ENCODE measurements around the gene DNAH14. TPM values are rescaled to one million over a fixed set of nuclear protein-coding genes. Genes with fewer than 3 reads are reported as not detected.
"Not testable (repeated sequence)": the region's sequence is repeated elsewhere in the genome, so short reads cannot be mapped to it uniquely, and the experiment has no call there.

The DNAH14 gene
- polyA plus RNA-seq, 2 of the 4 experiments (the other 2 are of a cell fraction), result 15.9 to 35.8 TPM

- DNase-seq (ENCODE audit: low read depth in 1 of 2, low spot score in 1 of 2), result no peak
- Histone ChIP-seq H3K27ac (no peak overlapping the region), H3K4me3 (no peak overlapping the region), H3K9me3 (peaks cover 45% of the 10 kb centered on the region), H3K4me2 (no peak overlapping the region), H3K4me1 (no peaks in the 10 kb centered on the region)
- ATAC-seq, result no peak
- WGBS (ENCODE audit: missing lambda C conversion rate), result 89% methylated on average over 4 of the region's 4 CpGs
- FAIRE-seq, result no peak
- TF ChIP-seq RCOR1 (IDR thresholded peaks at IDR 0.05; ENCODE audit: low read depth, low read length) (no peak), ESRRA (IDR thresholded peaks at IDR 0.05; ENCODE audit: borderline replicate concordance, low read length) (no peak), CEBPB (IDR thresholded peaks at IDR 0.05) (no peak), HEYL (CRISPR knock-in tag; IDR thresholded peaks at IDR 0.05) (no peak), KDM5A (IDR thresholded peaks at IDR 0.05) (no peak), POLR2AphosphoS2 (conservative IDR thresholded peaks at IDR 0.05; ENCODE audit: low read length) (no peak), NFE2L2 (conservative IDR thresholded peaks at IDR 0.05; ENCODE audit: low read length) (no peak), FOSB (CRISPR knock-in tag; IDR thresholded peaks at IDR 0.05) (no peak), CTCF (IDR thresholded peaks at IDR 0.05) (no peak), MAFK (IDR thresholded peaks at IDR 0.05; ENCODE audit: partially characterized antibody) (no peak), SMC3 (IDR thresholded peaks at IDR 0.05) (no peak), BHLHE40 (IDR thresholded peaks at IDR 0.05; ENCODE audit: low read depth, low read length) (no peak), RARB (CRISPR knock-in tag; IDR thresholded peaks at IDR 0.05) (no peak), PHF8 (IDR thresholded peaks at IDR 0.05; ENCODE audit: borderline replicate concordance, low read depth) (no peak), USF2 (IDR thresholded peaks at IDR 0.05) (no peak), JUNB (IDR thresholded peaks at IDR 0.05) (no peak), ZNF302 (CRISPR knock-in tag; IDR thresholded peaks at IDR 0.05) (no peak)
- TF ChIP-seq, protein P1, sequence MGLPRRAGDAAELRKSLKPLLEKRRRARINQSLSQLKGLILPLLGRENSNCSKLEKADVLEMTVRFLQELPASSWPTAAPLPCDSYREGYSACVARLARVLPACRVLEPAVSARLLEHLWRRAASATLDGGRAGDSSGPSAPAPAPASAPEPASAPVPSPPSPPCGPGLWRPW (IDR thresholded peaks at IDR 0.05), result no peak
- ChIA-PET CTCF (interaction anchor here (0.7 kb wide), 1 partner anchor 16 kb away, joined by 3 read pairs; no protein-coding TSS in a partner anchor), POLR2A (no interaction called here)
These were observed 9.2 kb downstream of the DNAH14 start for GRCh38 chr1:224938652-224939051.

GRCh38 chr1:224939844-224940425, 10.5 kb downstream of the DNAH14 start:
- FAIRE-seq (no peak), DNase-seq (ENCODE audit: low read depth in 1 of 2, low spot score in 1 of 2) (no peak), ATAC-seq (no peak)
- no peak overlapping the region for H3K4me2 ChIP-seq
- no peak overlapping the region for H3K27ac ChIP-seq
- H3K4me1 ChIP-seq, result no peaks in the 10 kb centered on the region
- ChIA-PET POLR2A (no interaction called here), CTCF (interaction anchor here (0.8 to 1.7 kb wide), 2 partner anchors 16 to 17 kb away, joined by 3 to 4 read pairs; no protein-coding TSS in a partner anchor)
- peaks cover 33% of the 10 kb centered on the region for H3K9me3 ChIP-seq
- H3K4me3 ChIP-seq, result no peak overlapping the region
- TF ChIP-seq HOXA7 (CRISPR knock-in tag; IDR thresholded peaks at IDR 0.05) (no peak), ZNF302 (CRISPR knock-in tag; IDR thresholded peaks at IDR 0.05) (no peak), SMC3 (IDR thresholded peaks at IDR 0.05) (no peak)
- TF ChIP-seq, protein P2, sequence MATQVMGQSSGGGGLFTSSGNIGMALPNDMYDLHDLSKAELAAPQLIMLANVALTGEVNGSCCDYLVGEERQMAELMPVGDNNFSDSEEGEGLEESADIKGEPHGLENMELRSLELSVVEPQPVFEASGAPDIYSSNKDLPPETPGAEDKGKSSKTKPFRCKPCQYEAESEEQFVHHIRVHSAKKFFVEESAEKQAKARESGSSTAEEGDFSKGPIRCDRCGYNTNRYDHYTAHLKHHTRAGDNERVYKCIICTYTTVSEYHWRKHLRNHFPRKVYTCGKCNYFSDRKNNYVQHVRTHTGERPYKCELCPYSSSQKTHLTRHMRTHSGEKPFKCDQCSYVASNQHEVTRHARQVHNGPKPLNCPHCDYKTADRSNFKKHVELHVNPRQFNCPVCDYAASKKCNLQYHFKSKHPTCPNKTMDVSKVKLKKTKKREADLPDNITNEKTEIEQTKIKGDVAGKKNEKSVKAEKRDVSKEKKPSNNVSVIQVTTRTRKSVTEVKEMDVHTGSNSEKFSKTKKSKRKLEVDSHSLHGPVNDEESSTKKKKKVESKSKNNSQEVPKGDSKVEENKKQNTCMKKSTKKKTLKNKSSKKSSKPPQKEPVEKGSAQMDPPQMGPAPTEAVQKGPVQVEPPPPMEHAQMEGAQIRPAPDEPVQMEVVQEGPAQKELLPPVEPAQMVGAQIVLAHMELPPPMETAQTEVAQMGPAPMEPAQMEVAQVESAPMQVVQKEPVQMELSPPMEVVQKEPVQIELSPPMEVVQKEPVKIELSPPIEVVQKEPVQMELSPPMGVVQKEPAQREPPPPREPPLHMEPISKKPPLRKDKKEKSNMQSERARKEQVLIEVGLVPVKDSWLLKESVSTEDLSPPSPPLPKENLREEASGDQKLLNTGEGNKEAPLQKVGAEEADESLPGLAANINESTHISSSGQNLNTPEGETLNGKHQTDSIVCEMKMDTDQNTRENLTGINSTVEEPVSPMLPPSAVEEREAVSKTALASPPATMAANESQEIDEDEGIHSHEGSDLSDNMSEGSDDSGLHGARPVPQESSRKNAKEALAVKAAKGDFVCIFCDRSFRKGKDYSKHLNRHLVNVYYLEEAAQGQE (IDR thresholded peaks at IDR 0.05), result no peak
- TF ChIP-seq, protein P3, sequence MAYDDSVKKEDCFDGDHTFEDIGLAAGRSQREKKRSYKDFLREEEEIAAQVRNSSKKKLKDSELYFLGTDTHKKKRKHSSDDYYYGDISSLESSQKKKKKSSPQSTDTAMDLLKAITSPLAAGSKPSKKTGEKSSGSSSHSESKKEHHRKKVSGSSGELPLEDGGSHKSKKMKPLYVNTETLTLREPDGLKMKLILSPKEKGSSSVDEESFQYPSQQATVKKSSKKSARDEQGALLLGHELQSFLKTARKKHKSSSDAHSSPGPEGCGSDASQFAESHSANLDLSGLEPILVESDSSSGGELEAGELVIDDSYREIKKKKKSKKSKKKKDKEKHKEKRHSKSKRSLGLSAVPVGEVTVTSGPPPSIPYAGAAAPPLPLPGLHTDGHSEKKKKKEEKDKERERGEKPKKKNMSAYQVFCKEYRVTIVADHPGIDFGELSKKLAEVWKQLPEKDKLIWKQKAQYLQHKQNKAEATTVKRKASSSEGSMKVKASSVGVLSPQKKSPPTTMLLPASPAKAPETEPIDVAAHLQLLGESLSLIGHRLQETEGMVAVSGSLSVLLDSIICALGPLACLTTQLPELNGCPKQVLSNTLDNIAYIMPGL (CRISPR knock-in tag; IDR thresholded peaks at IDR 0.05; ENCODE audit: borderline replicate concordance), result no peak

DNA sequence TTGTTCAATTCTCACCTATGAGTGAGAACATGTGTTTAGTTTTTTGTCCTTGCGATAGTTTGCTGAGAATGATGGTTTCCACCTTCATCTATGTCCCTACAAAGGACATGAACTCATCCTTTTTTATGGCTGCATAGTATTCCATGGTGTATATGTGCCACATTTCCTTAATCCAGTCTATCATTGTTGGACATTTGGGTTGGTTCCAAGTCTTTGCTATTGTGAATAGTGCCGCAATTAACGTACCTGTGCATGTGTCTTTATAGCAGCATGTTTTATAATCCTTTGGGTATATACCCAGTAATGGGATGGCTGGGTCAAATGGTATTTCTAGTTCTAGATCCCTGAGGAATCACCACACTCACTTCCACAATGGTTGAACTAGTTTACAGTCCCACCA, 11.3 kb downstream of the DNAH14 start:
- CTCF ChIA-PET, result interaction anchor here (1.7 kb wide), 1 partner anchor 18 kb away, joined by 4 read pairs; no protein-coding TSS in a partner anchor
- H3K27ac ChIP-seq; H3K4me1 ChIP-seq; H3K4me3 ChIP-seq; H3K4me2 ChIP-seq; DNase-seq (ENCODE audit: low read depth in 1 of 2, low spot score in 1 of 2); POLR2A ChIA-PET; FAIRE-seq; ATAC-seq: not testable (repeated sequence)
- 95% methylated on average over 3 of the region's 3 CpGs for WGBS (ENCODE audit: missing lambda C conversion rate)
- peaks cover 27% of the 10 kb centered on the region for H3K9me3 ChIP-seq

DNA sequence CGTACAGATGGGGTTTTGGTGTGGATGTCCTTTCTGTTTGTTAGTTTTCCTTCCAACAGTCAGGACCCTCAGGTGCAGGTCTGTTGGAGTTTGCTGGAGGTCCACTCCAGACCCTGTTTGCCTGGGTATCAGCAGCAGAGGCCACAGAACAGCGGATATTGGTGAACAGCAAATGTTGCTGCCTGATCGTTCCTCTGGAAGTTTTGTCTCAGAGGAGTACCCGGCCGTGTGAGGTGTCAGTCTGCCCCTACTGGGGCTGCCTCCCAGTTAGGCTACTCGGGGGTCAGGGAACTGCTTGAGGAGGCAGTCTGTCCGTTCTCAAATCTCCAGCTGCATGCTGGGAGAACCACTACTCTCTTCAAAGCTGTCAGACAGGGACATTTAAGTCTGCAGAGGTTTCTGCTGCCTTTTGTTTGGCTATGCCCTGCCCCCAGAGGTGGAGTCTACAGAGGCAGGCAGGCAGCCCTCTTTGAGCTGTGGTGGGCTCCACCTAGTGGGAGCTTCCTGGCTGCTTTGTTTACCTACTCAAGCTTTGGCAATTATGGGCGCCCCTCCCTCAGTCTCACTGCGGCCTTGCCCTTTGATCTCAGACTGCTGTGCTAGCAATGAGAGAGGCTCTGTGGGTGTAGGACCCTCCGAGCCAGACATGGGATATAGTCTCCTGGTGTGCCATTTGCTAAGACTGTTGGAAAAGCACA, 16.3 kb downstream of the DNAH14 start:
- H3K4me3 ChIP-seq; ATAC-seq; H3K9me3 ChIP-seq; H3K4me1 ChIP-seq; H3K4me2 ChIP-seq; FAIRE-seq; DNase-seq (ENCODE audit: low read depth in 1 of 2, low spot score in 1 of 2); H3K27ac ChIP-seq; CTCF ChIA-PET: not testable (repeated sequence)
- WGBS (ENCODE audit: missing lambda C conversion rate), result 78% methylated on average over 9 of the region's 10 CpGs
- POLR2A ChIA-PET, result interaction anchor here (0.6 kb wide), 1 partner anchor 371 kb away, joined by 3 read pairs; no protein-coding TSS in a partner anchor

Measured in A549 (cell line).